Stimulated activated CD4-positive, alpha-beta T cell treated with anti-CD3 and anti-CD28 coated beads, Interleukin-12 subunit alpha, Interleukin-12 subunit beta, amount 100 ng/mL, for 24 hours (primary cell): ENCODE data around the gene CUL4A.
"Not testable (repeated sequence)": the region's sequence is repeated elsewhere in the genome, so short reads cannot be mapped to it uniquely, and the experiment has no call there.

Source experiments
- DNase-seq, 2 experiments: peaks; one replicate each; pipeline ENCODE4 v3.0.0-alpha.2; 2020; ENCODE audit warnings: low read depth in 2 of 2

CUL4A gene

GRCh38 chr13:113209336-113209758, at the start of gene CUL4A:
Gene CUL4A (plus strand): TSS chr13:113209613. CDS start chr13:113209628, 15 bp downstream.
- peak; percentile 53 to 69 for DNase-seq

DNA sequence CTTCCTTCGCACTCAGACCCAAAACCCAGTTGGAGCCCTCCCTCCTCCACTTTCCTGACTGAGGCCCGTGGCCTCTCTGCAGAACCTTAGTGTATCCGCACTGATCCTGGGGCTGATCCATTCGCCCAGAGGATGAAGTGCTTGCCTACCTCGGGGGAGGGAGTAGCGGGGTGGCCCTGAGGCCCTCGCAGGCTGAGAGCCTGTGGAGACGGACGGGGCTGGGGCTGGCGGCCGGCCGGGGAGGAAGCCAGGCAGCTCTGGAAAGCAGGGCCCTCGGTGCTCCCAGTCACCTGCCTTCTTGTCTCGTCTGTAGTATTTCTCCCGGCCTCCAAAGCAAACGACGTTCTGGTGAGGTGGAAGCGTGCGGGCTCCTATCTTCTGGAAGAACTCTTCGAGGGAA, 49.7 kb upstream of the CUL4A start:
- no peak for DNase-seq

DNA sequence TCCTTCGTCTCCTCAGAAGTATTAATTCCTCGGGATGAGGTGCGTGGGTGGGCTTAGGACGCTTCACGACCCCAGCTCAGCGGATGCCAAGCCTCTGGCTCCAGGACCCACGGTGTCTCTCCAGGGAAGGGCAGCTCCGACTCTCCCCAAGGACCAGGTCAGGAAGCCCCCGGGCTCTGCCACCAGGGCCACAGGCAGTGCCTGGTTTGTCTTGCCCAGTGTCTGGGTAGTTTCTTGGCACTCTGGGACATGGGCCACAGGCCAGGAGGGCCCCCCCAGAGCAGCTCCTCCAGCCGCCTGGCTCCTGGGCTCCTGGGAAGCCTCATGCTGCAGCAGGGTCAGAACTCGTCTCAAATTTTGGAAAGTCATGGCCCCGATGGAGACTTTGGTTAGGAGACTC, 48.4 kb upstream of the CUL4A start:
- DNase-seq, result no peak

GRCh38 chr13:113161433-113161832, 48.0 kb upstream of the CUL4A start:
- no peak for DNase-seq

GRCh38 chr13:113161975-113162374, 47.4 kb upstream of the CUL4A start:
- not testable (repeated sequence) for DNase-seq

DNA sequence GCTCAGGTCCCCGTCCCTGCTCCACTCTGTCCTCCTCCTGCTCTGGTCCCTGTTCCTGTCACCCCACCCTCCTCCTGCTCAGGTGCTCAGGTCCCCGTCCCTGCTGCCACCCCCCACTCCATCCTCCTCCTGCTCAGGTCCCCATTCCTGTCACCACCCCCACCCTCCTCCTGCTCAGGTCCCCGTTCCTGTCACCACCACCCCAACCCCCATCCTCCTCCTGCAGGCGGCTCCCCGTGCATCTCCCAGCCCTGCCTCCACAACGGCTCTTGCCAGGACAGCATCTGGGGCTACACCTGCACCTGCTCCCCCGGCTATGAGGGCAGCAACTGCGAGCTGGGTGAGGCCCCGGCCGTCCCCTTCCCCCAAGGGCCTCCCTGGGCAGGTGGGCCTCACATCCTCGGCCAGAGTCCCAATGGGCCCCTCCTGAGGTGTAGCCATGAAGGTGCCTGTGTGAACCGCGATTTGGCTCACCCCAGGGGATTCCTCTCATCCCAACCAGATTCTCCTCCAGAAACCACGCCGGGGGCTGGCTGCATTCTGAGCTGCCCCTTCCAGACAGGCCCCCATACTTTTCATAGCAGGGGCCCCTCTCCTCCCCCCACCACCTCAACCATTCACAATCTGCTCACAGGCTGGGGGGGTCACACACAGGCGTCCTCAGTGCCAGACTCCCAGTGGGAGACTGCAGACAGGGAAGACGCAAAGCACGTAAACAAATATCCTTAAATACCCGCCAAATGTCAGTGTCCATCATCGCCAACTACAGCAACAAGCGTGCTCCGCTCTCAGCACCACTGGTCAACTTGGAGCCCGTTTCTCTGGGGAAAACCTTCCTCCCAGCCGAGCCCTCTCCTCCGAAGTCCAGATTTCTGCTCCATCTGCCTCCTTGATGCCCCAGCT, 46.4 kb upstream of the CUL4A start:
- DNase-seq, result no peak

DNA sequence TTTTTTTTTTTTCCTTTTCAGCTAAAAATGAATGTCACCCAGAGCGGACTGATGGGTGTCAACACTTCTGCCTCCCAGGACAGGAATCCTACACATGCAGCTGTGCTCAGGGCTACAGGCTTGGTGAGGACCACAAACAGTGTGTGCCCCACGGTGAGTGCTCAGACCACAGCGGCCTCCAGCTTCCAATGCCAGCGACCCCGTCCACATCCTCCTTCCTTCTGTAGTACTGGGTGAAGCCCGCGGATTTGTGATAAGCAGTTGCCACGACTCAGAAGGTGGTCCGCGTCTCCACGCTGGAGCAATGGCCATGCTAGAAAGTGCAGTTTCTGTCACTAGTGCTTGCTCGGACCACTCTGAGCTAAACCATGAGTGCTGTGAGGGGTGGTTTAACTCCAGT, 44.9 kb upstream of the CUL4A start:
- DNase-seq, result no peak

- DNase-seq, result no peak
Measured at GRCh38 chr13:113166266-113166665, 43.1 kb upstream of the CUL4A start.

DNA sequence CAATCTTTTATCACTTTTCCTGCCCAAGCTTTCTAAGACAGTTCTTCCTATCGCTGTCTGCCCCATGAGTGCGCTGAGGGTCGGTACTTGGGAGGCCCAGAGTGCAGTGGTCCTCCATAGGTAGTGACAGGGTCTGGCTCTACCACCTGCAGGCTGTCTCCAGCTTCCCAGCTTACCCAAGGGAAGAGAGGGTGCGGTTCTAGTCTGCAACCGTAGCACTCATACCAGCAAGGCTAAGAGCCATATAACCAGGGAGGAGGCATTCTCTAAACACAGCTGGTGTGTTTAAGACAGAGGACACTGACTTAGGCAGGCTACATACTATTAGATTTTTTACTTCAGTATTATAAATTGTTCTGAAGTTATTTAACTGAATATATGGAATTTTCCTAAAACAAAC, 42.7 kb upstream of the CUL4A start:
- no peak for DNase-seq

- DNase-seq, result no peak
Measured at GRCh38 chr13:113167155-113167554, 42.3 kb upstream of the CUL4A start.

DNA sequence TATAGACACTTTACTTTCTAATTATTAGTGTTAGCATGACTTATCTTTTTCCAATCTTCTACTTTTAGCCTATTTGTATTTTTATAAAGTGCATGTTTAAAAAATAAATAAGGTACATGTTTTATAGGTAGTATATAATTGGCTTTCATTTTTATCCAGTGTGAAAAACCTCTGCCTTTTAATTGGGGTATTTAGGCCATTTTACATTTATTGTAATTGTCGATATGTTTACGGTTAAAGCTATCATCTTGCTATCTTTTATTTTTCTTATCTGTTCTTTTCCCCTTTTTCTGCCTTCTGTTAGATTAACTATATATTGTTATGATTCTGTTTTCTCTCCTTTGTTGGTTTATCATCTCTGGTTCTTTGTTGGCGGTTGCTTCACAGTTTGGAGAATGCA, 41.8 kb upstream of the CUL4A start:
- DNase-seq, result no peak

DNA sequence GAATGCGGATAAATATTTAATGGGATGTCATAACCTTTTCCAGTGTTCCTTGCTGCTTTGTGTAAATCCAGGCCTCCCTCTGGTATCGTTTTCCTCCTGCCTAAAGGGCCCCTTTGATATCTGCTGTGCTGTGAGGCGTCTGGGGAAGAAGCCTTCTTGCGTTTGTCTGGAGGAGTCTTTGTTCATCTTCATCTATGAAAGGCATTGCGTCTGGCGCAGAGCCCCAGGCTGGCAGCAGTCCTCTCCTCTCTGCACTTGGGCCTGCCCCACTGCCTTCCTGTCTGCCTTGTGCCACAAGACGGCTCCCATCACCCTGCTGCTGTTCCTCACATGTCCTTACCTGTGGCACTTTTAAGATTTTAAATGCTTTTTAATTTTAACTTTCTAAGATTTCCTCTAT, 41.2 kb upstream of the CUL4A start:
- DNase-seq, result no peak

- no peak for DNase-seq
Measured at GRCh38 chr13:113169277-113170272, 39.8 kb upstream of the CUL4A start.

DNA sequence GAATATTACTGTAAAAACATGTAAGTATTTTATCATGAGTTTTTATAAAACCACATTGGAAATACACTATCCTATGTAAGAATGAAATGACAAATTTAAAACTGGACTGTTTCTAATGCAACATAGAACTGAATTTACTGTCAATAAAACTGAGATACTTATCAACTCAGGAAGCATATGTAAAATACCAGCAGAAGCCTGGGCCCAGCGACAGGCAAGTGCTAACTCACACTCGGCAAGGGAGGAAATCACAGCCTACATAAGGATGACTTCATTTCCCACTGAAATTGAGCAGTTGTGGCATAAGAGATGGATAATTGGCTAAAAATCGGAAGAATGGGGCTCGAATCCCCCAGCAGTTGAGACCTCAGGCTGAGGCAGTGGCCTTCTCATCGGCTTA, 38.9 kb upstream of the CUL4A start:
- DNase-seq, result no peak

DNA sequence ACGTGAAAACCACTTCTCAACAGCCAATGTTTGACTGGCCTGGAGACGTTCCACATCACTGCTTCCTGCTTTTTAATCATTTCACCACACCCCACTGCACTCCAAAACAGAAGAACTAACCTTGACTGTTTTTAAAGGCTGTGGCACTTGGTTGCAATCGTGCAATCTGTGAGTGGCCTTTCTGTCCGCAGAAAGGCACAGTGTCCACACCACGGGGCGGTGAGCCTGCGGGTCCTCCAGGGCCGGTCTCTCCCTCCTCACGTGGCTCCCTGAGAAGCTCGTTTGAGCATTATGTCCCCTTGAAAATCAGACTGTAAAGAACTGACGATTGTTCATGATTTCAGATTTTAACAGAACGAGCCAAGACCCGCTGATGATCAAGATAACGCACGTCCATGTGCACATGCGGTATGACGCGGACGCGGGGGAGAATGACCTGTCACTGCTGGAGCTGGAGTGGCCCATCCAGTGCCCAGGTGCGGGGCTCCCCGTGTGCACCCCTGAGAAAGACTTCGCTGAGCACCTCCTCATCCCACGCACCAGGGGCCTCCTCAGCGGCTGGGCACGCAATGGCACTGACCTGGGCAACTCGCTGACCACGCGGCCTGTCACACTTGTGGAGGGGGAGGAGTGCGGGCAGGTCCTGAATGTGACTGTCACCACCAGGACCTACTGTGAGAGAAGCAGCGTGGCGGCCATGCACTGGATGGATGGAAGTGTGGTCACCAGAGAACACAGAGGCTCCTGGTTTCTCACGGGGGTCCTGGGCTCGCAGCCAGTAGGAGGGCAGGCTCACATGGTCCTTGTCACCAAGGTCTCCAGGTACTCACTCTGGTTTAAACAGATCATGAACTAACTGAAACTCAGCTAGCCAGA, 37.9 kb upstream of the CUL4A start:
- DNase-seq, result no peak

DNA sequence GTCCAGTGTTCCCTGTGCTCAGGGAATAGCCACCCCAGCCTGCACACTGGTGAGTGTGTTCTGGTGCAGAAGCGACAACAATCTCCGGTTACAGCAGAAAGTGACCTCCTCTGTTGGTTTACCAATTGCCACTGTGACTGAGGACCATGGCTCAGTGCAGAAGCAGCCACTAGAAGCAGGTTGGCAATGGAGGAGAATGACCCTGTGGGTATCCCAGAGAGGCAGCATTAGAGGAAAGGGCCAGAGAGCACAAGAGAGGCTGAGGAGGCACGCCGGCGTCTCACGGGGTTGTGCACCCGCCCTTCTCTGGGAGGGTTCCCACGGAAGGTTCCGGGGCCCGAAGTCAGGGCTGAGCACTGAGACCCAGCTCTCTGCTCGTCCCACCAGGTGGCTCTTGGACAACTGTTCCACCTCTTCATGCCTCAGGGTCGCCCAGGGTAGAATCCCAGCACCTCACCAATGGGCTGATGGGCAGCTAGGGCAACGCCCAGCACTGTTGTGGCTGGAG, 36.9 kb upstream of the CUL4A start:
- DNase-seq, result no peak

- no peak for DNase-seq
Measured at GRCh38 chr13:113176280-113176679, 33.1 kb upstream of the CUL4A start.

DNA sequence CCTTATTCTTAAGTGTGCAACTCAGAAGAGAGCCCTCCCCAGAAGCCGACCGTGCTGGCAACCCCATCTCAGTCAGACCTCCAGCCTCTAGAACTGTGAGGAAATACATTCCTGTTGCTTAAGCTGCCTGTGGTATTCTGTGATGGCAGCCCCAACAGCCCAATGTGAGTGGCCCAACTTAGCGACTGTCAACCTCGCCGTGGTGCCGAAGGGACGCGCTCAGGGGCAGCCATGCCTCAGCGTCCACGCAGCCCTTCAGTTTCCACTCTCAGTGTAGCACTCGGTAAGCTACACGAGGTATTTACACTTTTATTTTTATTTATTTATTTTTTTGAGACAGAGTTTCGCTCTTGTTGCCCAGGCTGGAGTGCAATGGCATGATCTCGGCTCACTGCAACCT, 32.6 kb upstream of the CUL4A start:
- DNase-seq, result no peak

DNA sequence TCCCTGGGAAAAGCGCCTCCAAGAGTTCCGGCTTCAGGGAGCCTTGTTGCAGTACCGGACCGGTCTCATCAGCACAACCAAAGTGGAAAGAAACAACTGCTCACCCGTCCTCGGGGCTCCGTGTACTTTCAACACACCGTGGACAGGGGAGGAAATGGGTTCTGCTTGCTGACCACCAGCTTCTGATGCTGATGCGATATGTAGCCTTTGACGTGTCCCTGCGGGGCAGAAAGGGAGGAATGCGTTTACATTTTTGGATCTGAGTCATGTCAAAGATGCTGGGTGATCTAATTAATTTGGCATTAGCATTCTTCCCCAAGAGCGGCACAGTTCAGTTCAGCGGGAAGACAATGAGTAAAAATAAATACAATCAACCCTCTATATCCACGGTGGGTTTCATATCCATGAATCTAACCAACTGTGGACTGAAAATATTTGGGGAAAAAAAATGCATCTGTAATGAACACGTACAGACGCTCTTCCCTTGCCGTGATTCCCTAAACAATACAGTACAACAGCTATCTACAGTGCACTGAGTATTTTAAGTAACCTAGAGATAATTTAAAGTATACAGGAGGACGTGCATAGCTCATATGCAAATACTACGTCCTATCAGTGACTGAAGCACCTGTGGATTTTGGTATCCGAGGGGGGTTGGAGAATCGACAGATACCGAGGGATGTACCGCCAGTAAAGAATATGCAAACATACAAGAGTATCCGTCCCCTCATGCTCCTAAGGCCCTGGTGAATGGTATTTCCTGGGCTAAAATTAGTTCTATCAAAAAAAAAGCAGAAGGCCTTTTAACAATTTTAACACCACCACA, 31.1 kb upstream of the CUL4A start:
- DNase-seq, result no peak

DNA sequence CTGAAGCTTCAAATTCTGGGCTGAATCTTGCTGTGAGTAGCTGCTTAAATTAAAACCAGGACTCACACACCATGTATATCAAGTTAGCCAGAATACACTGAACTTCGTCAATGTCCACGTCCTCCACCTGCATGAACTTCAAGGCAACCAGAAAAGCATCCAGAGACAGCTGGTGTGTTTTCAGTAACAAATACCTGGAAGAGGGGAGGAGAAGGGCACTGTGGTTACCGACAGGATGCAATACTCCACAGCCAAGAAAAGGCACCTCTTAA, 30.6 kb upstream of the CUL4A start:
- DNase-seq, result no peak
